Osteoblast (primary cell): ENCODE results near the gene PRSS36. TPM values are rescaled to one million over a fixed set of nuclear protein-coding genes. Genes with fewer than 3 reads are reported as not detected.

ENCODE experiments used
- DNase-seq: peaks from one replicate; pipeline ENCODE4 v3.0.0; 2011; ENCODE audit warnings: low spot score, mixed read lengths; ENCODE audit not compliant: insufficient read length; ENCODE audit errors: missing footprints
- H2AFZ ChIP-seq: 2 replicates; pipeline ENCODE4 v1.6.0; 2011; ENCODE audit warnings: mild to moderate bottlenecking, low read length
- H3K27ac ChIP-seq: 2 replicates; pipeline ENCODE4 v1.5.1; 2011; ENCODE audit warnings: mild to moderate bottlenecking, low read depth, low read length, moderate library complexity
- H3K27me3 ChIP-seq: 2 replicates; pipeline ENCODE4 v1.6.0; 2012; ENCODE audit warnings: mild to moderate bottlenecking, control low read depth, inconsistent platforms, low read length, moderate library complexity; ENCODE audit not compliant: insufficient read depth
- H3K36me3 ChIP-seq: 2 replicates; pipeline ENCODE4 v1.5.1; 2011; ENCODE audit warnings: mild to moderate bottlenecking, low read length, control low read depth, moderate library complexity; ENCODE audit not compliant: insufficient read depth
- H3K4me1 ChIP-seq: 2 replicates; pipeline ENCODE4 v1.5.1; 2011; ENCODE audit warnings: mild to moderate bottlenecking, low read length, control low read depth, moderate library complexity; ENCODE audit not compliant: insufficient read depth
- H3K4me2 ChIP-seq: 2 replicates; pipeline ENCODE4 v1.6.0; 2011; ENCODE audit warnings: mild to moderate bottlenecking, low read length; ENCODE audit not compliant: insufficient read depth
- H3K4me3 ChIP-seq: fragments of 200-600 bp; sonication (generic); 3 replicates; pipeline ENCODE4 v1.5.1; 2012; ENCODE audit warnings: mild to moderate bottlenecking, low read length, inconsistent platforms; ENCODE audit not compliant: insufficient read depth
- H3K79me2 ChIP-seq: 2 replicates; pipeline ENCODE4 v1.6.0; 2012; ENCODE audit warnings: mild to moderate bottlenecking, low read length, control low read depth, inconsistent platforms; ENCODE audit not compliant: insufficient read depth
- H3K9me3 ChIP-seq: 2 replicates; pipeline ENCODE4 v1.5.1; 2011; ENCODE audit warnings: low read depth, low read length, control low read depth
- H4K20me1 ChIP-seq: 2 replicates; pipeline ENCODE4 v1.6.0; 2012; ENCODE audit warnings: mild to moderate bottlenecking, low read length, control low read depth; ENCODE audit not compliant: insufficient read depth
- total RNA-seq: library from RNA; depleted of rRNA; stranded (reverse); fragments of >200 nt; gene quantifications from 2 replicates; pipeline ENCODE4 v1.2.3, GENCODE V29; 2012
- TF ChIP-seq, protein P1 (sequence below): IDR thresholded peaks from 2 replicates; pipeline ENCODE4 v1.5.1; 2011; ENCODE audit warnings: mild to moderate bottlenecking, low read depth, low read length, moderate library complexity; ENCODE audit errors: extremely low read depth

PRSS36 gene
- total RNA-seq, 1 donor = not detected

DNA sequence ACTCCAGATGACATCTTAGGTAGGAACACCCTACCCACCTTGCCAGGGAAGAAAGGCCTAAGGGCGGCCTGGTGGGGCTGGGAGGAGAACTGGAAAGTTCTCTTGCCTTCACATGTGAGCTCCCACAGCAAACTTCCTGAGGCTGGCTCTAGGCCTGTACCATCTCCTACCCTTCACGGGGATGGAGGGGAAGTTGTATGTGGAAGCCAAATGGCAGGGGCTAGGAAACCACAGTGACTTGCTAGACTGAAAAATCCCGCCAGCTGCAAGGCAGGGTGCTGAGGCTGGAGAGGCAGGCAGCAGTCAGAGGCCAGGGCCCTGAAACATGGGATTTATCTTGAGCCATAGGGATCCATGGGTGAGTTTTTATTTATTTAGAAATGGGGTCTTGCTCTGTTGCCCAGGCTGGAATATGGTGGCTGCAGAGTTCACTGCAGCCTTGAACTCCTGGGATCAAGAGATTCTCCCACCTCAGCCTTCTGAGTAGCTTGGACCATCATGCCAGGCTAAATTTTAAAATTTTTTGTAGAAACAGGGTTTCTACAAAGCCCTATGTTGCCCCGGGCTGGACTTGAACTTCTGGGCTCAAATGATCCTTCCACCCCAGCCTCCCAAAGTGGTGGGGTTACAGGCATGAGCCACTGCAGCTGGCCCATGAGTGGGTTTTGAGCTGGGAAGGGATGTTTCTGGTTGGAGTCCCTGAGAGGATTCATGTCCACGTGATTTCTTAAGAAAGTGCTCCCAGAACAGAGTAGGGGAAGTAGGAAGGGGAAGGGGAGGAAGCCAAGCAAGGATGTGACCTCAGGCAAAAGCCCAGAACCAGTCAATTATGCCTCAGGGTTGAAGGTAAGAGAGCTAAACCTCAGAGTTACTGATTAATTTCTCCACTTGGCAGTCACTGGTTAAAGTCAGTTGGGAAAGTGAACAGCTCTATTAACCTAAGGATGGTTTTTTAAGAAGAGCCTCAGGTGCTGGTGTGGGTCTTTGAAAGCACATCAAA is 36.4 kb downstream of the PRSS36 start:
- TF ChIP-seq, protein P1, sequence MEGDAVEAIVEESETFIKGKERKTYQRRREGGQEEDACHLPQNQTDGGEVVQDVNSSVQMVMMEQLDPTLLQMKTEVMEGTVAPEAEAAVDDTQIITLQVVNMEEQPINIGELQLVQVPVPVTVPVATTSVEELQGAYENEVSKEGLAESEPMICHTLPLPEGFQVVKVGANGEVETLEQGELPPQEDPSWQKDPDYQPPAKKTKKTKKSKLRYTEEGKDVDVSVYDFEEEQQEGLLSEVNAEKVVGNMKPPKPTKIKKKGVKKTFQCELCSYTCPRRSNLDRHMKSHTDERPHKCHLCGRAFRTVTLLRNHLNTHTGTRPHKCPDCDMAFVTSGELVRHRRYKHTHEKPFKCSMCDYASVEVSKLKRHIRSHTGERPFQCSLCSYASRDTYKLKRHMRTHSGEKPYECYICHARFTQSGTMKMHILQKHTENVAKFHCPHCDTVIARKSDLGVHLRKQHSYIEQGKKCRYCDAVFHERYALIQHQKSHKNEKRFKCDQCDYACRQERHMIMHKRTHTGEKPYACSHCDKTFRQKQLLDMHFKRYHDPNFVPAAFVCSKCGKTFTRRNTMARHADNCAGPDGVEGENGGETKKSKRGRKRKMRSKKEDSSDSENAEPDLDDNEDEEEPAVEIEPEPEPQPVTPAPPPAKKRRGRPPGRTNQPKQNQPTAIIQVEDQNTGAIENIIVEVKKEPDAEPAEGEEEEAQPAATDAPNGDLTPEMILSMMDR = no peak
- no peak overlapping the region for H3K4me2 ChIP-seq
- no peaks in the 10 kb centered on the region for H3K27me3 ChIP-seq
- H3K9me3 ChIP-seq = no peaks in the 10 kb centered on the region
- H3K79me2 ChIP-seq = peaks cover 18% of the 10 kb centered on the region
- peaks cover 4% of the 10 kb centered on the region for H4K20me1 ChIP-seq
- no peak overlapping the region for H2AFZ ChIP-seq
- no peak overlapping the region for H3K27ac ChIP-seq
- H3K36me3 ChIP-seq = peaks cover 38% of the 10 kb centered on the region
- H3K4me1 ChIP-seq = peaks cover 16% of the 10 kb centered on the region
- H3K4me3 ChIP-seq = no peak overlapping the region
- DNase-seq = peak; percentile 47

DNA sequence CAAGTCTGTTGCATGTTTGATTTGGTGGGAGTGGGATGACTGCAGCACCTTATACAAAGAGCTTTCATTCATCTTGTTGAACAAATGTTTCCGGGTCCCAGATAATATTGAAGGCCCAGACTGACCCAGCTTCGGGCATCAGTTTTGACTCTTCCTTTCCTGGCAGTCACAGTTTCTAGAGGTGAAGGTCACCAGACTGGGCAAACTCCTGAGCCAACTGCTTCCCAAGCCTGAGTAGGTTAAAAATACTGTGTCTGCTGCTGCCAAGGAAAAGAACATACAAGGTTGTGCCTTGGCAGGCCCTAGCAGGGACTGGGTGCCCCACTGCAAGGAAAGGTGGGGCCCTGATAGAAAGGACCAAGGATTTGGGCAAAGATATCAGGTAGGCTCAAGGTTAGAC is 37.2 kb downstream of the PRSS36 start:
- H3K4me1 ChIP-seq = peaks cover 11% of the 10 kb centered on the region
- no peaks in the 10 kb centered on the region for H3K9me3 ChIP-seq
- H3K36me3 ChIP-seq = peaks cover 38% of the 10 kb centered on the region
- DNase-seq = peak; percentile 73
- peaks cover 3% of the 10 kb centered on the region for H4K20me1 ChIP-seq
- TF ChIP-seq, protein P1 = no peak
- H3K4me3 ChIP-seq = no peak overlapping the region
- peaks cover 19% of the 10 kb centered on the region for H3K79me2 ChIP-seq
- H3K4me2 ChIP-seq = no peak overlapping the region
- H2AFZ ChIP-seq = no peak overlapping the region
- H3K27ac ChIP-seq = no peak overlapping the region
- no peaks in the 10 kb centered on the region for H3K27me3 ChIP-seq

DNA sequence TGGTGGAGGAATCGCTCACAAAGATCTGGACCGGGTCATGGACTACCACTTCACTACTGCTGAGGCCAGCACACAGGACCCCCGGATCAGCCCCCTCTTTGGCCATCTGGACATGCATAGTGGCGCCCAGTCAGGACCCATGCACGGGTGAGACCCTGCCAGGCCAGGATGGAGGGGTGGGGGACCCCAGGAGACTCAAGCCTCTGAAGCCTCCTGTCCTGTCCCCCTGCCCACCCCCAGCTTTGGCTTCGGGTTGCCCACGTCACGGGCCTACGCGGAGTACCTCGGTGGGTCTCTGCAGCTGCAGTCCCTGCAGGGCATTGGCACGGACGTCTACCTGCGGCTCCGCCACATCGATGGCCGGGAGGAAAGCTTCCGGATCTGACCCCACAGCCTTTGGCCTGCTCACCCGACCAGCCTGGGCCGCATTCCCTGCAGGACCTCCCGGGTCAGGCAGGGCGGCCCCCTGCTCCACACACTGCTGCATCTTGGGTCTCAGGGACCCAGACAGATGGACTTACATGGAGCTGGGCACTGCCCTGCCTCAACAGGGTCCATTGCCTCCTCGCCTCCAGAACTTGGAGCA is 37.9 kb downstream of the PRSS36 start:
- H3K4me2 ChIP-seq = no peak overlapping the region
- no peaks in the 10 kb centered on the region for H3K9me3 ChIP-seq
- peaks cover 19% of the 10 kb centered on the region for H3K79me2 ChIP-seq
- DNase-seq = peak; percentile 29
- H2AFZ ChIP-seq = no peak overlapping the region
- no peaks in the 10 kb centered on the region for H3K27me3 ChIP-seq
- TF ChIP-seq, protein P1 = no peak
- peaks cover 38% of the 10 kb centered on the region for H3K36me3 ChIP-seq
- H3K4me3 ChIP-seq = no peak overlapping the region
- H3K4me1 ChIP-seq = peaks cover 11% of the 10 kb centered on the region
- H4K20me1 ChIP-seq = peaks cover 3% of the 10 kb centered on the region
- no peak overlapping the region for H3K27ac ChIP-seq
